Activated CD4-positive, alpha-beta T cell treated with anti-CD3 and anti-CD28 coated beads, Interleukin-10, Interleukin-2, amounts not matched to agents 100 ng/mL and 50 ng/mL, durations not matched to agents 16 hours and 8 hours (primary cell): ENCODE results near the gene MYLK4.

Experiments used
- DNase-seq: peaks from one replicate; pipeline ENCODE4 v3.0.0-alpha.2; 2020

Gene MYLK4

DNA sequence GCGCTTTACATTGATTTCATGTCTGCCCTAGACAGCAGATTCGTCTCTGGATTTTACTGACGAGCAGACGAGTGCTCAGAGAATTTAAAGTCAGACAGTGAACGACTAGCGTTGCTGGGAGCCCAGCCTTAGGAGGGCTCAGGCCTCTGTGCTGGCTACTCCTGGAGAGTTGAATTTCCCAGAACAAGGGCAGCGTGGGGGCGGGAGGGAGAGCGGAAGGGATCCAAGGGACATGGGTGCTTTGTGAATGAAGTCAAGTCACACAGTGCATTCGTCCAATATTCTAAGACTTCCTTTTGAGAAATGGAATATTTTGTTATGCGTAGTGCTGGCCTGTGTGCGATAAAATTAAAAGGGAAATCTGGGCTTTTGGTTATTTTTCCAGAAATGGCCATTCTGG is 126.5 kb downstream of the MYLK4 start:
- DNase-seq = no peak

DNA sequence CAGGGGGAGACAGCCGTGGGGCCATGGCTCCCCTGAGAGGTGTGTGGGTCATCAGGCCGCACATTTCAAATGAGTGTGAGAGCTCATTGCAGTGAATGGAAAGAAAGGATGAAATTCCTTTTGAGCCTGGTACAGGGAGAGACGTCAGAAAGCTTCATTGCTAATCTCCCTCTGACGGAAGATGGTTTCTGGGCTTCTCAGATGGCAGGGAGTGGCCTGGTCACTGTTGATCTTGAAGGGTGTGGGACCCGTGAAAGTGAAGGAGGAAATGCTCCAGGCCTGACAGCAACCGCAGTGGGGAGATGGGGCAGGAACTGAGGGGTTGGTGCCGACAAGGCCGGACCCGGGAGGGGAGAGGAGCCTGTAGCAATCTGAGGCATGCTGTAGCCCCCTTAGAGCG is 127.4 kb downstream of the MYLK4 start:
- DNase-seq = no peak

DNA sequence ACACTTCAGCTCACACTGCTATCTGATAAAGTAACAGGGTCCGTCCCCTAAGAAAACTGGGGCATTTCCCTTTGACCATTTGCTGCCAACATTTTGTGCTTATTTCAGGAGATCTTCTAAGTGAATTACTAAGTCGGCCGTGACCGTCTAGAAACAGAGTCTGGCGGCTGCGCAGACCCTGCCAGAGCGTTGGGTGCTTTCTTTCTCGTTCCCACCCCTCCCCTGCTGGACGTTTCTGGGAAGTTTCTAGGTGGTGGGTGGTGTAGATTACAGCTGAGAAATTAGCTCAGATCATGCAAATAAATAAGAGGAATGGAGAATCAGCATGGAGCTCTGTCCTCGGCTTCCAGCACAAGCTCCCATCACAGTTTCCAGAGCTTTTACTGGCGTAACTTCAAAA is 128.1 kb downstream of the MYLK4 start:
- DNase-seq = no peak

DNA sequence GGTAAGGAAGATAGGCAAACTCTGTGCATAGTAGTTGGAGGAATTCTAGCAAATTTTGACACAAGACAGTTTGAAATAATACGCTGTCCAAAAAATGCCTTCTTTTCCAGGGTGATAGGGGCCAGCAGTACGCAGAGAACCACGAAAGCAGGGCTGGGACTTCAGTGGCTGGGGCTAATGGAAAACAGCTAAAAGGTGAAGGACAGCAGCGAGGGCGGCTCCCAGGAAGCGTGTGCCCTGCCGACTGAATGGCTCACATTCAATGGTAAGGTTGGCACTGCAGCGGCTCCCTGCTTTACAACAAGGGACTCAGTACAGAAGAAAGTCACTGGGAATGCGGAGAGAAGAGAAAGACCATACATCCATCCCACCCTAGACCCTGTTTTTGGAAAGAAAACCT is 131.1 kb downstream of the MYLK4 start:
- DNase-seq = no peak

DNA sequence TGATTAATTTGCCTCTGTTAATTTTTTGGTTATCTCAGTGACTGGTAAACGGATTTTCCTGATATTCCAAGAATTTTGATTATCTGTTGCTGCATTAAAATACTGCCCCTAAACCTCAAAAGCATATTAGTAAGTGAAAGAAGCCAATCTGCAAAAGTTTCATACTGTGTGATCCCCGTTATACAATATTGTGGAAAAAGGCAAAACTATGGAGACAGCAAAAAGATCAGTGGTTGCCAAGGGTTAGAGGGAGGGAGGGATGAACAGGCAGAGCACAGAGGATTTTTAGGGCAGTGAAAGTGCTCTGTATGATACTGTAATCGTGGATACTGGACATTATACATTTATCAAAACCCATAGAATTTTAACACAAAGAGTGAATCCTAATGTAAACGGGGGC is 133.0 kb downstream of the MYLK4 start:
- DNase-seq = no peak

DNA sequence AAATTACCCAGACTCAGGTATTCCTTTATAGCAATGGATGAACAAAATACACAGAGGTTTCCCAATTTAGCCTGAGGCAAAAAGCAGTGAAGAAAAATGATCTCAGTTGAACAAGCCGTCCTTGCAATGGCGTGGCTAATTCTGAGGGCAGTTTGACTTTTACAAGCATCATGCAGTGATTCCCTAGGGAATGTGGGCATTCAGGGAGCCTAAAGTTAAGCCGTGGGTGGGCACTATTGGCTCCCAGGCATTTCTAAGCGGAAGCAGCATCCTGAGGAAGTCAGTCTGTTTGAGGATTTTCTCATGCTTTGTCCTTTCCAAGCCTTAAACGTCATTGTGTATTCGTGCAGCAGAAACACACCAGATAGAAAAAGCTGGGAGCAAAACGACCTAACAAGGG is 133.9 kb downstream of the MYLK4 start:
- DNase-seq = no peak

DNA sequence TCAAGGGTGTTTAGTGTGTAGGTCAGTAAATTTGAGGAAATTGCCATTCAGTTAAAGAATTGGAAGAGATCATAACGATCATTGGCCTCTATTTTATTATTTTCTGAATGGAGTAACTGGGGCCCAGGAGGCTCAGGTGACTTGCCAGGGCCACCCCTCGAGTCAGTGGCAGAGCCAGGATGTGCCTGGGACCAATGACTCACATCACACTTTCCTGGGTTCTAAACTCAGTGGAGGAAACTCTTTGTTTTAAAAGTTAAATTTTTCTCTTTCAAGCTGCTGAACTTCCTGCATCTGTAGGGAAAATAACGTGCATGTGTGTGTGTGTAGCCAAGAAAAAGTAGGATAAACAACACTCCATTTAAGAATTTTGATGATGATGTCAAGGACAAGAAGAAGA is 135.5 kb downstream of the MYLK4 start:
- DNase-seq = no peak

DNA sequence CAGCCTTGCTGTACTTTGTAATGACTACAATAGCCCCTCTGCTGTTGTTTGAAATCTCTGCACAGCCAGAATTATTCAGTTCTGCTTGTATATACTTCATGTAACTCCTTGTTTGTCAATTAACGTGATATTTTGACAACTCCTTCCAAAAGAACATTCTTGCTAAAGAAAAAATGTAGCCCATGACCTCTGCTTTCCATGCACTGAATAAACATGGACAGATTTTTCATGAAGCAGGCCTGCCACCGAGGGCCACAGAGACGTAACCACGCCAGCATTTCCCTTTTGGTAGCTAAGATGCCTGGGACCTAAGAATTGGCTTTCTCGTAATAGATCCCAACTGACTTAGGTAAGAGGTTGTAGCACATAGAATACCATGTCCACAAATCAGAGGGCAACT is 135.9 kb downstream of the MYLK4 start:
- DNase-seq = no peak

DNA sequence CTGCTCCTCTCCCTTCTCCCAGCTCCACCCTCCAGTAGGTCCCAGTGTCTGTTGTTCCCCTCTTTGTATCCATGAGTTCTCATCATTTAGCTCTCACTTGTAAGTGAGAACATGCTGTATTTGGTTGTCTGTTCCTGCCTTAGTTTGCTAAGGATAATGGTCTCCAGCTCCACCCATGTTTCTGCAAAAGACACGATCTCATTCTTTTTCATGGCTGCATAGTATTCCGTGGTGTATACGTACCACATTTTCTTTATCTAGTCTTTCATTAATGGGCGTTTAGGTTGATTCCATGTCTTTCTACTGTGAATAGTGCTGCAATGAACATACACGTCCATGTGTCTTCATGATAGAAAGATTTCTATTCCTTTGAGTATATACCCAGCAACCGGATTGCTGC is 136.6 kb downstream of the MYLK4 start:
- DNase-seq = no peak
